MCF 10A (cell line): ENCODE results near the gene DLX3. TPM values are rescaled to one million over a fixed set of nuclear protein-coding genes. Genes with fewer than 3 reads are reported as not detected.

Experiments
- BruUV-seq: library from RNA; stranded (reverse); fragments of 400-500 nt; replicated peaks from 2 replicates; lab custom pipeline; 2021; lab: Mats Ljungman, UMichigan
- CTCF ChIA-PET: fragments of 300-600 bp; sonication (Branson Sonifier 250); formaldehyde crosslinking; extraction: SDS; loops from one replicate; lab custom pipeline; 2021; ENCODE audit warnings: antibody characterized with exemption, inconsistent platforms; lab: Yijun Ruan, JAX
- POLR2A ChIA-PET: fragments of 300-600, 350-650 bp; sonication (Branson Sonifier 250); formaldehyde crosslinking; extraction: SDS; loops from one replicate; lab custom pipeline; 2020; ENCODE audit warnings: antibody characterized with exemption, inconsistent platforms; lab: Yijun Ruan, JAX
- DNase-seq: peaks from one replicate; pipeline ENCODE4 v3.0.0-alpha.2; 2018; ENCODE audit not compliant: unreplicated experiment
- H3K27ac Mint-ChIP-seq: one replicate; pipeline ENCODE4 v1.8.0; 2022; ENCODE audit warnings: mild to moderate bottlenecking, low read depth, mixed read lengths; ENCODE audit not compliant: unreplicated experiment
- H3K27me3 Mint-ChIP-seq: one replicate; pipeline ENCODE4 v1.8.0; 2022; ENCODE audit warnings: mixed read lengths; ENCODE audit not compliant: insufficient read depth, unreplicated experiment
- H3K36me3 Mint-ChIP-seq: one replicate; pipeline ENCODE4 v1.8.0; 2022; ENCODE audit warnings: mild to moderate bottlenecking, moderate library complexity, mixed read lengths; ENCODE audit not compliant: insufficient read depth, unreplicated experiment
- H3K4me1 Mint-ChIP-seq: one replicate; pipeline ENCODE4 v1.8.0; 2022; ENCODE audit warnings: mixed read lengths; ENCODE audit not compliant: insufficient read depth, unreplicated experiment
- H3K4me3 Mint-ChIP-seq: one replicate; pipeline ENCODE4 v1.8.0; 2022; ENCODE audit warnings: mild to moderate bottlenecking, moderate library complexity, mixed read lengths; ENCODE audit not compliant: unreplicated experiment
- H3K9me3 Mint-ChIP-seq: one replicate; pipeline ENCODE4 v1.8.0; 2022; ENCODE audit warnings: mixed read lengths; ENCODE audit not compliant: unreplicated experiment
- intact Hi-C: fragments of 100-400 bp; cut with micrococcal nuclease; formaldehyde crosslinking; loops from 2 replicates; pipeline ENCODE4 v1.14.1; 2022
- total RNA-seq: library from RNA; stranded (reverse); gene quantifications from 2 replicates; pipeline ENCODE4 v1.2.3, GENCODE V29; 2022
- TF ChIP-seq, protein P1 (sequence below): fragments of 200-600 bp; IDR thresholded peaks from one replicate; pipeline ENCODE4 v1.8.0; 2022; ENCODE audit warnings: antibody characterized with exemption, mild to moderate bottlenecking; ENCODE audit not compliant: unreplicated experiment

DLX3 gene
- total RNA-seq, 1 experiment from 2014 or later, result not detected

DNA sequence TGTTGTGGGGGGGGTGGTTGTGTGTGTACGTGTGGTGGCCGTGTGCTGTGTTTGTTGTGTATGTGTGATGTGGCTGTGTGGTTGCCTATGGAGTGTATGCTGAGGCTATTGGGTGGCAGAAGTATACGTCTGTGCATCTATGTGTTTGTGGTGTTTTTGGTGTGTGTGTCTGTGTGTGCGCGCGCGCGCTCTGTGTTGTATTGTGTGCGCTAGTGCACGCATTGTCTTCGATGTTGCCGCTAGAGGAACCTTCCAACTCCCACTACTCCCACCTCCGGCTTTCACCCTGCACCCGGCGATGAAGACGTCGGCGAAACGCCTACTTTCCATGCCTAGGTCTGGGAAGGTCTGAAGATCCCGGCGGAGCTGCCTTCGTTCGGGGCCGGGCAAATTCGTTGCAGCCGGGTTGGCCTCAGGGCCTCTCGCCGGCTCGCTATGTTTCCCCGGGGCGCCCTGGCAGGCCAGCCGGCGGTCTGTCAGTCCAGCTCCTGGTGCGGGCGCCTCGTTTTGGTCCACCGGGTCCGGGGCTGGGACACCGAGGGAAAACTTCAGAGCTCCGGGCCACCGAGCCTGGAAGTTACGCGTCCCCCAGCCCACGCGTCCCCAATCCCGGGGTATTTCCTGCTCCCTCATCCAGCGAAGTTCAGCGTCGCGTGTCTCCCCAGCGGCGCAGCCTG is 31.3 kb downstream of the DLX3 start:
- ChIA-PET POLR2A (no interaction called here), CTCF (interaction anchor here (0.6 to 1.2 kb wide), 4 partner anchors 11 to 362 kb away, joined by 3 to 5 read pairs (median 4); no protein-coding TSS in a partner anchor)
- Mint-ChIP-seq H3K36me3 (no peaks in the 10 kb centered on the region), H3K4me3 (no peak overlapping the region), H3K4me1 (peaks cover 6% of the 10 kb centered on the region), H3K9me3 (no peaks in the 10 kb centered on the region), H3K27me3 (peaks cover 54% of the 10 kb centered on the region), H3K27ac (no peak overlapping the region)
- DNase-seq, result no peak
- TF ChIP-seq, protein P1, sequence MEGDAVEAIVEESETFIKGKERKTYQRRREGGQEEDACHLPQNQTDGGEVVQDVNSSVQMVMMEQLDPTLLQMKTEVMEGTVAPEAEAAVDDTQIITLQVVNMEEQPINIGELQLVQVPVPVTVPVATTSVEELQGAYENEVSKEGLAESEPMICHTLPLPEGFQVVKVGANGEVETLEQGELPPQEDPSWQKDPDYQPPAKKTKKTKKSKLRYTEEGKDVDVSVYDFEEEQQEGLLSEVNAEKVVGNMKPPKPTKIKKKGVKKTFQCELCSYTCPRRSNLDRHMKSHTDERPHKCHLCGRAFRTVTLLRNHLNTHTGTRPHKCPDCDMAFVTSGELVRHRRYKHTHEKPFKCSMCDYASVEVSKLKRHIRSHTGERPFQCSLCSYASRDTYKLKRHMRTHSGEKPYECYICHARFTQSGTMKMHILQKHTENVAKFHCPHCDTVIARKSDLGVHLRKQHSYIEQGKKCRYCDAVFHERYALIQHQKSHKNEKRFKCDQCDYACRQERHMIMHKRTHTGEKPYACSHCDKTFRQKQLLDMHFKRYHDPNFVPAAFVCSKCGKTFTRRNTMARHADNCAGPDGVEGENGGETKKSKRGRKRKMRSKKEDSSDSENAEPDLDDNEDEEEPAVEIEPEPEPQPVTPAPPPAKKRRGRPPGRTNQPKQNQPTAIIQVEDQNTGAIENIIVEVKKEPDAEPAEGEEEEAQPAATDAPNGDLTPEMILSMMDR, result no peak
- BruUV-seq, result no TSS peak
- intact Hi-C loops, result no loop called here

- BruUV-seq, result no TSS peak
- no peak for DNase-seq
- peaks cover 54% of the 10 kb centered on the region for H3K27me3 Mint-ChIP-seq
- POLR2A ChIA-PET, result no interaction called here
- CTCF ChIA-PET, result interaction anchor here (1.2 kb wide), 1 partner anchor 12 kb away, joined by 4 read pairs; no protein-coding TSS in a partner anchor
- intact Hi-C loops, result no loop called here
- H3K9me3 Mint-ChIP-seq, result no peaks in the 10 kb centered on the region
- peaks cover 6% of the 10 kb centered on the region for H3K4me1 Mint-ChIP-seq
- TF ChIP-seq, protein P1, result no peak
- no peak overlapping the region for H3K27ac Mint-ChIP-seq
- H3K4me3 Mint-ChIP-seq, result no peak overlapping the region
- H3K36me3 Mint-ChIP-seq, result no peaks in the 10 kb centered on the region
Measured at GRCh38 chr17:49963309-49963625, 31.8 kb downstream of the DLX3 start.

DNA sequence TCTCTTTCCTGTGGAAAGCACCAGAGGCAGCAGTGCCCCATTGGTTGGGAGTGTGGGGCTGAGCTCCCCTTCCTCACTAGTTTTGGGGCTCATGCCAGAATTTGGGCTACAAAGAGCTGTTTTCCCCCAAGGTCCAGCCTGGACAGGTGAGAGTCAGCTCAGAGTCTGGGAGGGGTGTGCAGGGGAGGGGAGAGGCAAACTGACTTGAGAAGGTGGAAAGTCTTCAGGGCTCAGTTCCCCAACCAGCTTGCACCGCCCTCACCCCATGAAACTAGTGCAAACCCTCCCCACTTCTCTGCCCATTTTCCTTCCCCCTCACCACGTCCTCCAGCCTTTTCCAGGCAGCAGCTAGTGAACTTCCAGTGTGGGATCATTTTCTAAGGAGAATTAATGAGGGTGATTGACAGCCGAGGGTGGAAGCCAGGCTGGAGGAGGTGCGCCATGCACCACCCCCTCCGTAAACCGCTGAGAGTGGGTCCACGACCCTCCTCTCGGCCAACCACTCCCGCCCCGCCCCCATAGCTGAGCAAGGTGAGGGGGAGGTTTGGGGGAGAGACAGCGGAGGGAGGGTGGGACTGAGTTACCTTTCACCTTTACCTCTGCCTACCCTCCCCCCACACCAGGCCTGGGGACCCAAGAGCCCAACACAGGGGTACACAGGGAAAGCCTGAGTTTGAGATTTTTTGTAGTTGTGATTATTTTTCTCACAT is 32.3 kb downstream of the DLX3 start:
- H3K27me3 Mint-ChIP-seq, result peaks cover 51% of the 10 kb centered on the region
- no peak overlapping the region for H3K4me3 Mint-ChIP-seq
- H3K9me3 Mint-ChIP-seq, result no peaks in the 10 kb centered on the region
- H3K27ac Mint-ChIP-seq, result no peak overlapping the region
- TF ChIP-seq, protein P1, result no peak
- intact Hi-C loops, result no loop called here
- ChIA-PET POLR2A (interaction anchor here (0.7 kb wide), 1 partner anchor 435 kb away, joined by 3 read pairs; no protein-coding TSS in a partner anchor), CTCF (interaction anchor here (1.2 to 2.5 kb wide), 3 partner anchors 10 to 34 kb away, joined by 4 to 16 read pairs (median 4); no protein-coding TSS in a partner anchor)
- BruUV-seq, result no TSS peak
- peaks cover 6% of the 10 kb centered on the region for H3K4me1 Mint-ChIP-seq
- no peaks in the 10 kb centered on the region for H3K36me3 Mint-ChIP-seq
- DNase-seq, result no peak
